PC-9 (cell line): ENCODE results near the gene PSKH1. TPM values are rescaled to one million over a fixed set of nuclear protein-coding genes. Genes with fewer than 3 reads are reported as not detected.

ENCODE experiments used
- BruUV-seq: library from RNA; stranded (reverse); fragments of 400-500 nt; replicated peaks from 2 replicates; lab custom pipeline; 2021; lab: Mats Ljungman, UMichigan
- CTCF ChIA-PET: fragments of 300-600 bp; sonication (Branson Sonifier 250); formaldehyde crosslinking; loops from one replicate; lab custom pipeline; 2022; ENCODE audit warnings: antibody characterized with exemption; lab: Charles Lee
- POLR2A ChIA-PET: fragments of 300-600 bp; sonication (Branson Sonifier 250); formaldehyde crosslinking; loops from one replicate; lab custom pipeline; 2022; ENCODE audit warnings: antibody characterized with exemption; ENCODE audit not compliant: unreplicated experiment; lab: Charles Lee
- DNase-seq, 2 experiments: peaks; one replicate each; pipeline versions ENCODE4 v3.0.0 to v3.0.0-alpha.2; 2015 to 2022; ENCODE audit warnings: mixed read lengths in 1 of 2
- H2AFZ ChIP-seq: fragments of 200-600 bp; sonication (generic); 2 replicates; pipeline ENCODE4 v1.8.1; 2017; ENCODE audit warnings: antibody characterized with exemption
- H3F3A ChIP-seq: fragments of 200-600 bp; sonication (generic); 2 replicates; pipeline ENCODE4 v1.8.1; 2017; ENCODE audit warnings: antibody characterized with exemption, mild to moderate bottlenecking, low read depth; ENCODE audit not compliant: insufficient read depth
- H3K27ac ChIP-seq: fragments of 200-600 bp; sonication (generic); 2 replicates; pipeline ENCODE4 v1.6.1; 2016; ENCODE audit warnings: mixed run types
- H3K27me3 ChIP-seq: fragments of 200-600 bp; sonication (generic); 2 replicates; pipeline ENCODE4 v1.6.1; 2016; ENCODE audit warnings: low read depth, mixed run types; ENCODE audit not compliant: insufficient read depth
- H3K36me3 ChIP-seq: fragments of 200-600 bp; sonication (generic); 2 replicates; pipeline ENCODE4 v1.6.1; 2016; ENCODE audit warnings: low read depth, mixed run types
- H3K4me1 ChIP-seq: fragments of 200-600 bp; sonication (generic); replicated peaks from 2 replicates; pipeline ENCODE4 v1.6.1; 2016; ENCODE audit warnings: mixed run types; ENCODE audit not compliant: insufficient read depth
- H3K4me2 ChIP-seq: fragments of 200-600 bp; sonication (generic); 2 replicates; pipeline ENCODE4 v1.6.1; 2017; ENCODE audit warnings: mixed run types
- H3K4me3 ChIP-seq: fragments of 200-600 bp; sonication (generic); 2 replicates; pipeline ENCODE4 v1.6.1; 2016; ENCODE audit warnings: mixed run types
- H3K79me2 ChIP-seq: fragments of 200-600 bp; sonication (generic); 2 replicates; pipeline ENCODE4 v1.6.1; 2017; ENCODE audit warnings: low read depth, mixed run types
- H3K9me2 ChIP-seq: fragments of 200-600 bp; sonication (generic); 2 replicates; pipeline ENCODE4 v1.8.1; 2017; ENCODE audit warnings: mild to moderate bottlenecking; ENCODE audit not compliant: insufficient read depth
- H3K9me3 ChIP-seq: fragments of 200-600 bp; sonication (generic); 2 replicates; pipeline ENCODE4 v1.8.1; 2016; ENCODE audit warnings: low read depth; ENCODE audit not compliant: insufficient read depth
- H4K20me1 ChIP-seq: fragments of 200-600 bp; sonication (generic); 2 replicates; pipeline ENCODE4 v1.8.1; 2017; ENCODE audit not compliant: insufficient read depth
- EZH2 ChIP-seq: fragments of 200-600 bp; sonication (generic); IDR thresholded peaks from 2 replicates; pipeline ENCODE4 v1.8.0; 2017; ENCODE audit warnings: antibody characterized with exemption, low read depth
- intact Hi-C: fragments of 100-400 bp; cut with micrococcal nuclease; formaldehyde crosslinking; loops from one replicate; pipeline ENCODE4 v1.10.0; 2022; ENCODE audit not compliant: unreplicated experiment
- total RNA-seq: library from RNA; stranded (reverse); gene quantifications from 2 replicates; pipeline ENCODE4 v1.2.3, GENCODE V29; 2021
- TF ChIP-seq, protein P1 (sequence below): fragments of 200-600 bp; sonication (generic); conservative IDR thresholded peaks from 2 replicates; pipeline ENCODE4 v1.6.1; 2017; ENCODE audit warnings: mixed run types, antibody characterized with exemption, mild to moderate bottlenecking, moderate library complexity

PSKH1 gene
- total RNA-seq, 1 experiment from 2014 or later, result 25.8 TPM

DNA sequence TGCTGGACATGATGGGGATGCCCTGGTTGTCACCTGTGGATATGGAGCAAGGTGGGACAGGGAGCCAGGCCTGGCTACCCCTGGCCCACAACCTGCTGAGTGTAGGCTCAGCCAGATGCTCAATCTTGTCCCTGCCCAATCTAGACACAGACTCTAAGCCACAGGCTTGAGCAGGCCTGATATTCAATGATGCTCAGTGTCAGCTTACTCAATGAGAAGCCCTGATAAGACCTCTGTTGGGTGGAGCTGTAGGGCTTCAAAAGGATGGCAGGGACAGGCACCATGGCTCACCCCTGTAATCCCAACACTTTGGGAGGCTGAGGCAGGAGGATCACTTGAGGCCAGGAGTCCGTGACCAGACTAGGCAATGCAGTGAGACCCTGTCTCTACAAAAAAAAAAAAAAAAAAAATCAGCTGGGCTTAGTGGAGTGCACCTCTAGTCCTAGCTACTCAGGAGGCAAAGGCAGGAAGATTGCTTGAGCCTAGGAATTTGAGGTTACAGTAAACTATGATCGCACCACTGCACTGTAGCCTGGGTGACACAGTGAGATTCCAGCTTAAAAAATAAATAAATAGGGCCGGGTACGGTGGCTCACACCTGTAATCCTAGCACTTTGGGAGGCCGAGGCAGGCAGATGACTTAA, 47.5 kb downstream of the PSKH1 start:
- Histone ChIP-seq H3K79me2 (peaks cover 18% of the 10 kb centered on the region), H3K9me3 (no peaks in the 10 kb centered on the region), H3K36me3 (no peaks in the 10 kb centered on the region), H2AFZ (no peak overlapping the region), H3K4me2 (no peak overlapping the region), H4K20me1 (peaks cover 14% of the 10 kb centered on the region), H3K4me3 (no peak overlapping the region), H3K9me2 (no peaks in the 10 kb centered on the region), H3K27me3 (no peaks in the 10 kb centered on the region), H3F3A (peaks cover 20% of the 10 kb centered on the region), H3K27ac (no peak overlapping the region), H3K4me1 (peaks cover 6% of the 10 kb centered on the region; the same call in 1 of the 2 replicates)
- BruUV-seq, result no TSS peak
- no peak for DNase-seq
- intact Hi-C loops, result loop anchor here (10.0 kb wide), 1 partner anchor 104 kb away; no protein-coding TSS in a partner anchor
- ChIA-PET CTCF (interaction anchor here (0.7 kb wide), 1 partner anchor 75 kb away, joined by 6 read pairs; no protein-coding TSS in a partner anchor), POLR2A (interaction anchor here (0.6 to 1.2 kb wide), 3 partner anchors 26 to 125 kb away, joined by 4 to 28 read pairs (median 5); no protein-coding TSS in a partner anchor)
- no peak for TF ChIP-seq EZH2
- TF ChIP-seq, protein P1, sequence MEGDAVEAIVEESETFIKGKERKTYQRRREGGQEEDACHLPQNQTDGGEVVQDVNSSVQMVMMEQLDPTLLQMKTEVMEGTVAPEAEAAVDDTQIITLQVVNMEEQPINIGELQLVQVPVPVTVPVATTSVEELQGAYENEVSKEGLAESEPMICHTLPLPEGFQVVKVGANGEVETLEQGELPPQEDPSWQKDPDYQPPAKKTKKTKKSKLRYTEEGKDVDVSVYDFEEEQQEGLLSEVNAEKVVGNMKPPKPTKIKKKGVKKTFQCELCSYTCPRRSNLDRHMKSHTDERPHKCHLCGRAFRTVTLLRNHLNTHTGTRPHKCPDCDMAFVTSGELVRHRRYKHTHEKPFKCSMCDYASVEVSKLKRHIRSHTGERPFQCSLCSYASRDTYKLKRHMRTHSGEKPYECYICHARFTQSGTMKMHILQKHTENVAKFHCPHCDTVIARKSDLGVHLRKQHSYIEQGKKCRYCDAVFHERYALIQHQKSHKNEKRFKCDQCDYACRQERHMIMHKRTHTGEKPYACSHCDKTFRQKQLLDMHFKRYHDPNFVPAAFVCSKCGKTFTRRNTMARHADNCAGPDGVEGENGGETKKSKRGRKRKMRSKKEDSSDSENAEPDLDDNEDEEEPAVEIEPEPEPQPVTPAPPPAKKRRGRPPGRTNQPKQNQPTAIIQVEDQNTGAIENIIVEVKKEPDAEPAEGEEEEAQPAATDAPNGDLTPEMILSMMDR, result no peak

GRCh38 chr16:67941469-67942199, 48.6 kb downstream of the PSKH1 start:
- H3K27ac ChIP-seq, result no peak overlapping the region
- POLR2A ChIA-PET, result interaction anchor here (0.6 kb wide), 2 partner anchors 124 to 221 kb away, joined by 4 read pairs; no protein-coding TSS in a partner anchor
- no peak overlapping the region for H3K4me2 ChIP-seq

GRCh38 chr16:67942200-67942509, 49.1 kb downstream of the PSKH1 start:
- Histone ChIP-seq H3K36me3 (no peaks in the 10 kb centered on the region), H3K9me3 (no peaks in the 10 kb centered on the region), H4K20me1 (peaks cover 14% of the 10 kb centered on the region), H3K27ac (no peak overlapping the region), H3K9me2 (no peaks in the 10 kb centered on the region), H3K4me3 (no peak overlapping the region), H3F3A (peaks cover 20% of the 10 kb centered on the region), H2AFZ (no peak overlapping the region), H3K4me1 (peaks cover 3% of the 10 kb centered on the region; the same call in 1 of the 2 replicates), H3K4me2 (no peak overlapping the region), H3K79me2 (peaks cover 3% of the 10 kb centered on the region), H3K27me3 (no peaks in the 10 kb centered on the region)
- BruUV-seq, result no TSS peak
- ChIA-PET CTCF (no interaction called here), POLR2A (interaction anchor here (0.6 kb wide), 1 partner anchor 222 kb away, joined by 4 read pairs; no protein-coding TSS in a partner anchor)
- intact Hi-C loops, result loop anchor here (10.0 kb wide), 1 partner anchor 103 kb away; no protein-coding TSS in a partner anchor
- no peak for TF ChIP-seq EZH2
- TF ChIP-seq, protein P1, result peak; percentile 76
- peak in 1 of 2 experiments; percentile 38 for DNase-seq

More at GRCh38 chr16:67941469-67942199, 48.6 kb downstream of the PSKH1 start:
- no peaks in the 10 kb centered on the region for H3K27me3 ChIP-seq
- no peak overlapping the region for H3K4me3 ChIP-seq
- no peak overlapping the region for H2AFZ ChIP-seq
- H3K4me1 ChIP-seq, result peaks cover 6% of the 10 kb centered on the region; the same call in 1 of the 2 replicates
- peaks cover 20% of the 10 kb centered on the region for H3F3A ChIP-seq
- intact Hi-C loops, result loop anchor here (10.0 kb wide), 1 partner anchor 103 kb away; no protein-coding TSS in a partner anchor
- H3K79me2 ChIP-seq, result peaks cover 8% of the 10 kb centered on the region
- H3K9me2 ChIP-seq, result no peaks in the 10 kb centered on the region
- H3K36me3 ChIP-seq, result no peaks in the 10 kb centered on the region
- no peaks in the 10 kb centered on the region for H3K9me3 ChIP-seq
- no TSS peak for BruUV-seq
- peaks cover 14% of the 10 kb centered on the region for H4K20me1 ChIP-seq
- DNase-seq, result no peak
- no peak for TF ChIP-seq EZH2
- TF ChIP-seq, protein P1, result no peak
- CTCF ChIA-PET, result no interaction called here
